ENCODE data around the gene SPPL3. TPM values are rescaled to one million over a fixed set of nuclear protein-coding genes. Genes with fewer than 3 reads are reported as not detected.
"Not testable (repeated sequence)": the region's sequence is repeated elsewhere in the genome, so short reads cannot be mapped to it uniquely, and the experiment has no call there.

The SPPL3 gene
- polyA plus RNA-seq, 3 donors: 9.3 to 20.7 (median 12.9) TPM

DNA sequence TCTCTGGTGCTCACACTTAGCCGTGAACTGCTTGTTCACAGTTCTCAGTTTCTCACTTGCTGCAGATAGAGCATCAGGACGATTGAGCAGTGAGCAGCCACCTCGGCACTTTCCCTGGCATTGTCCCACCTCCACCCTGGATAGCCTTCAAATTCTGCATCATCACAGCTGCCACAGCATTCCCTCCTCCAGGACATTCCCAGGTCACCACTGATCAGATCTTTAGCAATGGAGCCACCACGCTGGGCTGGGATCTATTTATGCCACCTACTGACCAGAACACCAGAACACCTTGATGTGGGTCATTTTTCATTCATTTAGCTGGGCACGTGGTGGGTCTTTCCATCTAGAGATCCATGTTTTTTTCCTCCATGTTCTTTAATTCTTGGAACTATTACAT lies 154.9 kb downstream of the SPPL3 start:
- no peak overlapping the region for H3K27ac ChIP-seq (ENCODE audit: low read depth, low read length)
- WGBS, 3 donors: 75 to 83% (median 81%) methylated on average over 5 of the region's 5 CpGs

DNA sequence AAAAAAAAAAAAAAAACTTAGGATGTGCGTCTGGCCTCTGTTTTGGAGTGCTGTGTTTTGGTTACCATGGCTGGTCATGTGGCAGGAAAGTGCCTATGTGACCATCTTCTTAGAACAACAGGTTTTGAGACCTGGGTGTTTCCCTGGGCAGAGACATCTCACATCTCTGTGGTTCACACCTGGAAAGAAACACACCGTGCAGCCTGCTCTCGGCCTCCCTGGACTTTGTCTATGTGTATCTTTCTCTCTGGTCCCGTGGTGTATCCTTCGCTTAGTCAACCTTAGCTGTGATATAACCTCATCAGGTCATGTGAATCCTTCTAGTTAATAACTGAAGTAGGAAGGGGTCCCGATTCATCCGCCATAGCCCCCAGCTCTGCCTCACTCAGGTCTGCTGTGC lies 155.9 kb downstream of the SPPL3 start:
- no peak overlapping the region for H3K27ac ChIP-seq (ENCODE audit: low read depth, low read length)
- WGBS, 3 donors: 80 to 91% (median 91%) methylated on average over 7 of the region's 7 CpGs

DNA sequence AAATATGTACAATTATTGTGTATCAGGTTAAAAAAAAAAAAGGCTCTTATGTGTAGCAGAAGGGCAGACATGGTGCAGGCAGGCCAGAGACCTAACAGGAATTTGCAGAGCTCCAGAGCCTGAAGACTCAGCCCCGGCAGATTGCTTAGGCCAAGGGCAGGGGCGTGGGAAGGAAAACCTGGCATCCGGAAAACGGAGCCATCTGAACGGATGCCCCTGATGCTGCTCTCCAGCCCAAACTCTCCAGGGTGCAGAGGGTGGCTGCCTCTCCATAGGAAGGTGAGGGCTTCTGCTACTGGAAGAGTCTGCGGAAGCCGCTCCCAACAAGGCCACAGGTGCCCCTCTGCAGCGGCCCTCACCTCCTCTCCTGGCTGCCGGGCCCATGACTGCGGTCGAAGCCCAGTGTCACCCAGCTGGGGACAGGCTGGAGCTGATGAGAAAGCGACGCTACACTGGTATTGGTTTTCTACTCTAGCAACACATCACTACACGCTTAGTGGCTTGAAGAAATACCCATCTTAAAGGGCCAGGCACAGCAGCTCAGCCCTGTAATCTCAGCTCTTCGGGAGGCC lies 159.2 kb downstream of the SPPL3 start:
- 85 to 94% (median 92%) methylated on average over 14 to 15 of the region's 15 CpGs for WGBS, 3 donors
- H3K27ac ChIP-seq (ENCODE audit: low read depth, low read length): no peak overlapping the region

DNA sequence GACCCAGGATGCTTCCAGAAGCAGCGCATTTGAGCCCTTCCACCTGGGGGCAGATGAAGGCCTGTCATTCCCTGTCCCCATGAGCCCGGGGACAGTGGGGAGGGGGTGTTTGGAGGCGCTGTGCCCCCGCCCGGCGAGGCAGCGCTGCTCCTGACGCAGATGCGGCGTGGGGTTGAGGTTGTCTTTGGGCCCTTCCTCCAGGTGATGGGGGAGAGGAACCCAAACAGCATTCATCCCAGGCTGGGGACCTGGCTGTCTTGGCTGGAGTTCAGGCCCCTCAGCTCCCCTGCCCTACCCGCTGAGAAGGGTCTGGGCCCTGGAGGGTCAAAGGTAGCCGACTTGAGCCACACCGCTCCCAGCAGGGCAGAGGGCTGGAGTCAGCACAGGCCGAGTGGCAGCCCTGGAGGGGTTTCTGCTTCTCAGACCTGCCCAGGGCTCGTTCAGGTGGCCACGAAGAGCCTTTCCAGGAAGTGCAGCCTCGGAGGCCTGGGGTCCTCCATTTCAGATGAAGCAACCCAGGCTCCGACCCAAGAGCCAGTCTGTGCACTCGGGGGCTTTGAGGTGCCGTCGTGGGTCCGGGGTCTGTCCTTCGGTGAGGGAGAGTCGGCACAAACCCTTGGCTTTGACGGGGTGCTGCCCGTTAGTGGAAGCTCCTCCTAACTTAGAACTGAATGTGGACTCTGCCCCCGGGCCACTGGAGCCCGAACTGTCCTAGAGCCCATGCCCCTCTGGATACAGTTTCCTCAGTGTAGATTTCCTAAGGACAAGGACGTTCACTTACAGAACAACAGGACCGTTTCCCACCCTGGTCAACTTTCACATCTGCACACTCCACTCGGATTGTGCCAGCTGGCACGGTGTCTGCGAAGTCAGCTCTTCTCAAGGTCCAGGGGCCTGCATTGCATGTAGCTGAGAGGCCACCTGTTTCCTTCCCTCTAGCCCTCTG lies 162.4 kb downstream of the SPPL3 start:
- H3K27ac ChIP-seq (ENCODE audit: low read depth, low read length): no peak overlapping the region
- 59 to 75% (median 71%) methylated on average over 32 to 33 of the region's 33 CpGs for WGBS, 3 donors

DNA sequence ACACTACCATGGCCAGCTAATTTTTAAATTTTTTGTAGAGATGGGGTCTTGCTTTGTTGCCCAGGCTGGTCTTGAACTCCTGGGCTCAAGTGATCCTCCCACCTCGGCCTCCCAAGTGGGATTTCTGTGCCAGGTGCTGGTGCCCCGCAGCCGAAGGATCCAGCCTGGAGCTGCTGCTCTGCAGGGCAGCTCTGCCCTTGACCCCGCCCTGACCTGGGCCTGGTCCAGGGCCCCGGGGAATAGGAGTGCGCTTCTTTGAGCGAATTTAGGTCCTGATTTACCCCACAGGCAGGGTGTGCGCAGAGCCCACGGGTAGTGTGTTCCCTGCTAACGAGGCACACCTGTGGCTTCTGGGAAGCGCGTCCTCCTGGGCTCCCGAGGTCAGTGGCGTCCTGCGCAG lies 163.3 kb downstream of the SPPL3 start:
- WGBS, 3 donors: 92 to 95% (median 94%) methylated on average over 14 to 15 of the region's 15 CpGs
- H3K27ac ChIP-seq (ENCODE audit: low read depth, low read length): no peak overlapping the region

DNA sequence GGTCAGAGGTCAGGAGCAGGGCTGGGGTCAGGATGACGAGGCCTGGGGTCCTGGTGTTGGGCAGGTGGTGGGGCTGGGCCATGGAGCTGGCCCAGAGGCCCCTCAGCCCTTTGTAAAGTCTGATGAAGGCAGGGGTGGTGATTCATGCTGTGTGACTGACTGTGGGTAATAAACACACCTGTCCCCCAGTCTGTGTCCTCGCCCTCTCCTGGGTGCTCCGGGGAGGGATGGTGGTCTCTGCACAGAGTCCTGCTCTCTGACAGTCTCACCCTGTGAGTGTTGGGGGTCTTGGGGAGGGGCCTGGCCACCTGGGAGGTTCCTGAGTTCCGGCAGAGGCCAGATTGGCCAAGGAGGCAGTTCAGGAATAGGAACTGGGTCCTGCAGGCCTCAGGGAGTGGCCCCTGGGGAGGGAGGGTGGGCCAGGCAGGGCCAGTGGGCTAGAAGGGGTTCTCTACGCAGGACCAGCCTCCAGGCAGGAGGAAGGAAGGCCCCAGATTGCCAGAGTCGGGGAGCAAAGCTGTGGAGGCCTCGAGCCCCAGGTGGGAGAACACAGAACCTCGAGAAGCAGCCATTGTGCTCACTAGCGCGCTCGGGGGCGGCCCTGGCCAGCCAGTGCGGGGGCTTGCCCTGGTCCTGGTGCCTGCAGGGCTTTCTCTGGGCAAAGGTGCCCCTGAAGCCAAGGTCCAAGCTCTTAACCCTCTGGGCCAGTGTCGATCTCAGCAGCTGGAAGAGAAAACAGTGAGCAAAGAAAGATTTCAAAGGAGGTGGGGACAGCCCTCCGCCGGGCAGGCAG lies 164.1 kb downstream of the SPPL3 start:
- 84 to 87% (median 85%) methylated on average over 14 to 16 of the region's 16 CpGs for WGBS, 3 donors

DNA sequence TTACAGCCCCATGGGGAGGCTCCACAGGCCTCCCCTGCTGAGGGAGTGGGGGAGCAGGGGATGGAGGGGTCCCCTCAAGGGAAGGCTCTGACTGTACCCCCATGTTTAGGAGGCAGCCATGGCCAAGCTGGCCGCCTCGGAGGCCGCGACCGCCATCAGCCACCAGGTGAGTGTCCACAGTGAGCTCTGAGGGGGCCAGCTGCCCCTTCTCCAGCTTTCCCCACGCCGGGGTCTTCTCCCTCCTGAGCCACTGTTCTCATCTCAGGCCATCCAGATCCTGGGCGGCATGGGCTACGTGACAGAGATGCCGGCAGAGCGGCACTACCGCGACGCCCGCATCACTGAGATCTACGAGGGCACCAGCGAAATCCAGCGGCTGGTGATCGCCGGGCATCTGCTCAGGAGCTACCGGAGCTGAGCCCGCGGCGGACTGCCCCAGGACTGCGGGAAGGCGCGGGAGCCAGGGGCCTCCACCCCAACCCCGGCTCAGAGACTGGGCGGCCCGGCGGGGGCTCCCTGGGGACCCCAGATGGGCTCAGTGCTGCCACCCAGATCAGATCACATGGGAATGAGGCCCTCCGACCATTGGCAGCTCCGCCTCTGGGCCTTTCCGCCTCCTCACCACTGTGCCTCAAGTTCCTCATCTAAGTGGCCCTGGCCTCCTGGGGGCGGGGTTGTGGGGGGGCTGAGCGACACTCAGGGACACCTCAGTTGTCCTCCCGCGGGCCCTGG lies 165.0 kb downstream of the SPPL3 start:
- WGBS, 3 donors: 93 to 96% (median 96%) methylated on average over 35 to 38 of the region's 38 CpGs
- H3K27ac ChIP-seq (ENCODE audit: low read depth, low read length): no peak overlapping the region

More for the DNA sequence above, 164.1 kb downstream of the SPPL3 start:
- no peak overlapping the region for H3K27ac ChIP-seq (ENCODE audit: low read depth, low read length)

DNA sequence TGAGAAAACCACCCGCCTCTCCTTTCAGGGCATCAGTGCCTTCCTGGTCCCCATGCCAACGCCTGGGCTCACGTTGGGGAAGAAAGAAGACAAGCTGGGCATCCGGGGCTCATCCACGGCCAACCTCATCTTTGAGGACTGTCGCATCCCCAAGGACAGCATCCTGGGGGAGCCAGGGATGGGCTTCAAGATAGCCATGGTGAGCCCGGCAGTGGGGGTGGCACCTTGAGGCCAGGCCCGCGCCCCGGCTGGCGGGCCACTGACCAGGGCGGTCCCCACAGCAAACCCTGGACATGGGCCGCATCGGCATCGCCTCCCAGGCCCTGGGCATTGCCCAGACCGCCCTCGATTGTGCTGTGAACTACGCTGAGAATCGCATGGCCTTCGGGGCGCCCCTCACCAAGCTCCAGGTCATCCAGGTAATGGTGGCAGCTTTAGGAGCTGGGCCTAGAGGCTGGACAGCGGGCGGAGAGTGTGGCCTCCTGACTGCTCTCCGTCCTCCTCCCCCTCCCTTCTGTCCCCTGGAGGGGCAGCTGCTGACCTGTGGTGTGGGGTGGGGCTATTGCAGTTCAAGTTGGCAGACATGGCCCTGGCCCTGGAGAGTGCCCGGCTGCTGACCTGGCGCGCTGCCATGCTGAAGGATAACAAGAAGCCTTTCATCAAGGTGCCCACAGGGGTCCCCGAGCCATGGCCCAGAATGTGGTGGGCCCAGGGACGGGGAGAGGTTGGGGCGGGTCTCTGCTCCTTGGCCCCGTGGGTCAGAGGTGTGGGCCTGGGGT lies 165.7 kb downstream of the SPPL3 start:
- no peak overlapping the region for H3K27ac ChIP-seq (ENCODE audit: low read depth, low read length)
- 87 to 94% (median 93%) methylated on average over 29 to 31 of the region's 31 CpGs for WGBS, 3 donors

DNA sequence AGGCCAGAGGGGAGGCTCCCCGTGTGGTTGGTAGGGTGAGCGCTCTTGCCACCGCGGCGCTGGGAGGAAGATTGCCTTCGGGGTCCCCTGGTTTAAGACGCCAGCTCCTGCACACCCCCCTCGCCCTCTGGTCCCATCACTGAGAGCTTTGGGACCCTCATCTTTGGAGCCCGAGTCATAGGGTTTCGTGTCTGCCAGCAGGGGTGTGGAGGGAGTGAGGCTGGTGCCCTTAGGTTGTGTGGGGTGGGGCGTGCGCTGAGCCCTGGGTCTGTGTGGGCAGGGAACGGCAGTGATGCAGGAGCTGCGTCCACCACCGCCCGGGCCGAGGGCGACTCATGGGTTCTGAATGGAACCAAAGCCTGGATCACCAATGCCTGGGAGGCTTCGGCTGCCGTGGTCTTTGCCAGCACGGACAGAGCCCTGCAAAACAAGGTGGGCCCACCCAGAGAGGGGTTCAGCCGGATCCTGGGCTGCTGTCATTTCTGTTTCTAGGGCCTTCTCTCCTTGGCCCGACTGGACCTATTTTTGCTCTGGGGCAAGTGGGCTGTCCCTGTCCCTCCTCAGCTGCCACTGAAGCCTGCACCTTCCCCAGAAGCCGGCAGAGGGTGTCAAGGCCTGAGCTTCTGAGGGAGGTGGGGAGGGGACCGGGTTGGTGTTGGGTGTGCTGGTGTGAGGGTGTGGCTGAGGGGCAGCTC lies 166.5 kb downstream of the SPPL3 start:
- 86 to 91% (median 91%) methylated on average over 22 to 25 of the region's 25 CpGs for whole genome bisulfite sequencing, 3 donors
- H3K27ac ChIP-seq (ENCODE audit: low read depth, low read length): no peak overlapping the region

DNA sequence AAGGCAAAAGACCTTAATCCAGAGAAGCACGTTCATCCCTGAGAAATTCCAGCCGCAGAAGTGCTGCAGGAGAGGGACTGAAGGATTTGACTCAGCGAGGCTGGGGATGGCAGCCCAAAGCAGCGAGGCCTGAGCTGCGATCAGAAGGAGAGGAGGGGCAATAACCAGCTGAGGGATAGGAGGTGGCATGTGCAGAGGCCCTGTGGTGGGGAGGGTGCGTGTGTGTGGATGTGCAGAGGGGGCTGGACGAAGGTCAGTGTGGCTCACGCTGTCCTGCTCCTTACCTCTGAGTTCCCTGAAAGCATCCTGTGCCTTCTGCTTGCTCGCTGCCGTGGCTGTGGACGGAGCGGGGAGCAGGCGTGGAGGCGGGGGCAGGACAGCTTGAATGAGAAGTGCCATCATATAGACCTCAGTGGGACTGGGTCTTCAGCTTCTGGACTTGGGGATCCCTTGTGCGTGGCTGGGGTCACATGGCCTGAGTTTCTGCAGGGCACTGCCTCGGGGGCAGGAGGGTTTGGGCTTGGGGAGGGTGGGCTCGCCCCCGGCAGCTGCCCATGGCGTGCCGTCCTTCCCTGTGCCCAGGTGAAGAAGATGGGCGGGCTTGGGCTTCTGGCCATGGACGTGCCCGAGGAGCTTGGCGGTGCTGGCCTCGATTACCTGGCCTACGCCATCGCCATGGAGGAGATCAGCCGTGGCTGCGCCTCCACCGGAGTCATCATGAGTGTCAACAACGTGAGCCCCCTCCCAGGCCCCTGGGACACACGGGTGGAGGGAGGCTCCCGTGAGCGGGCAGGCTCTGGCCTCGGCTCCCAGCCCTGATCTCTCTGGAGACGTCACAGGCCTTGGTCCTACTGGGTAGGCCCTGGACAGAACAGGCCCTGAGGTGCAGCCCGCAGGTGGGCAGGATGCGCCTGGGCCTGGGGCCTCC lies 167.5 kb downstream of the SPPL3 start:
- H3K27ac ChIP-seq (ENCODE audit: low read depth, low read length): no peak overlapping the region
- whole genome bisulfite sequencing, 3 donors: 92 to 93% (median 92%) methylated on average over 37 to 38 of the region's 38 CpGs

DNA sequence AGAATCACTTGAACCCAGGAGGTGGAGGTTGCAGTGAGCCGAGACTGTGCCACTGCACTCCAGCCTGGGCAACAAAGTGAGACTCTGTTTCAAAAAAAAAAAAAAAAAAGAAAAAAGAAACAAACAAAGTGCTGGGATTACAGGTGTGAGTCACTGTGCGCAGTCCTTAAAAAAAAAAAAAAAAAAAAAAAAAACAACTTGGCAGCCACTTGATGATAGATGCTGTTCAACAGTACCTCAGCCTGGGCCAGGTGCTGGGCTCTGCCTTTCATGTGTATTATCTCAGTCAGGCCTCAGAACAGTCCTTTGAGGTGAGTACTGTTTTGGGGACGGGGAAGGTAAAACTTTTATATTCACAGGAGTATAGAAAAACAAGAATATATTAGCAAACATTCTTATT lies 169.0 kb downstream of the SPPL3 start:
- no peak overlapping the region for H3K27ac ChIP-seq (ENCODE audit: low read depth, low read length)
- WGBS, 3 donors: 93 to 97% (median 96%) methylated on average over 2 to 3 of the region's 3 CpGs

DNA sequence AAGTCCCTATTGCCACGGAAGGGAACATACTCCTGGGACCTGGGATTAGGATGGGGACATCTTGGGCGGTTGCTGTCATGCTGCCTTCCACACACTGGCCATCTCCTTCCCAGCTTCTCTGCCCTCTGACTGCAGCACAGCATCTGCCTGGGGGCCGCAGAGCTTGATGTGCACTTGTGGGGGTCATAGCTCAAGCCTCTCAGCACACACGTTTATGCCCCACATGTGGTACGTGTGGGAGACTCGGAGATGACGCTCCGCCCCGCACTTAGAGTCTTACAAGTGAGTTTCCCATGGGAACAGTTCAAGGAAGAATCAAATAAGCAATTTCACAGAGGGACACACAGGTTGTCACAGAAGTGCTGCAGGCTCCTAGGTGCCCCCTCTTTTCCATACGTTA lies 169.9 kb downstream of the SPPL3 start:
- 84 to 95% (median 91%) methylated on average over 10 of the region's 10 CpGs for WGBS, 3 donors
- H3K27ac ChIP-seq (ENCODE audit: low read depth, low read length): no peak overlapping the region

DNA sequence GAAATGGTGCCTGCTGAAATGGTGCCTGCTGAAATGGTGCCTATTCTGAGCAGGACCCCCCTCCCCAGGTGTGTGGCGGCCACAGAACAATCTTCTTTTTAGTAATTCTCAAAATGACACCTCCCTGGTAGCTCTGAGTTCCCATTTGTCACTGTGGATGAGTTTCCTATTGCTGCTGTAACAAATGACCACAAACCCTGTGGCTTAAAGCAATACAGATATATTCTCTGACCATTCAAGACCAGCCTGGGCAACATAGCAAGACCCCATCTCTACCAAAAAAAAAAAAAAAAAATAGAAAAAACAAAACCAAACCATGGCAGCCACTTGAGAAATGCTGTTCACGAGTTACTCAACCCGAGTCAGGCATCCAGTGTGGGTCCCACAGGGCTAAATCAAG lies 170.6 kb downstream of the SPPL3 start:
- WGBS, 3 donors: 69 to 85% (median 84%) methylated on average over 3 of the region's 3 CpGs
- no peak overlapping the region for H3K27ac ChIP-seq (ENCODE audit: low read depth, low read length)

DNA sequence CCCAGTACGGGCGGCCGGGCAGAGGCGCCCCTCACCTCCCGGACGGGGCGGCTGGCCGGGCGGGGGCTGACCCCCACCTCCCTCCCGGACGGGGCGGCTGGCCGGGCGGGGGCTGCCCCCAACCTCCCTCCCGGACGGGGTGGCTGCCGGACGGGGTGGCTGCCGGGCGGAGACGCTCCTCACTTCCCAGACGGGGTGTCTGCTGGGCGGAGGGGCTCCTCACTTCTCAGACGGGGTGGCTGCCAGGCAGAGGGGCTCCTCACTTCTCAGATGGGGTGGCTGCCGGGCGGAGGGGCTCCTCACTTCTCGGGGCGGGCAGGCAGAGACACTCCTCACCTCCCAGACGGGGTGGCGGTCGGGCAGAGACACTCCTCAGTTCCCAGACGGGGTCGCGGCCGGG lies 172.0 kb downstream of the SPPL3 start:
- not testable (repeated sequence) for H3K27ac ChIP-seq (ENCODE audit: low read depth, low read length)
- WGBS, 3 donors: 97 to 98% (median 98%) methylated on average over 22 to 35 of the region's 35 CpGs

DNA sequence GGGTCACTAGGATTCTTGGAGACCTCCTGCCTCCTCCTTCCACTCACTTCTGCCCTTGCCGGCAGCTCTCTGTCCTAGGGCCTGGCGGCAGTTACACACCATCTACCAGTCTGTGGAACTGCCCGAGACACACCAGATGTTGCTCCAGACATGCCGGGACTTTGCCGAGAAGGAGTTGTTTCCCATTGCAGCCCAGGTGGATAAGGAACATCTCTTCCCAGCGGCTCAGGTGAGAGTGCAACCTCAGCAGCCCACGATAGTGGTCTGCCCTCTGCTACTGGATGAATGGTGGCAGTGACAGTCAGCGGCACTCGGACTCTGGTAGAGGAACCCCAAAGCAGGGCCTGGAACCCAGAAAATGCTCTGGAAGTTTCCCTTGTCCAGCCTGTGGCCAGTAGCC lies 177.2 kb downstream of the SPPL3 start:
- no peak overlapping the region for H3K27ac ChIP-seq (ENCODE audit: low read depth, low read length)
- WGBS, 3 donors: 63 to 93% (median 92%) methylated on average over 9 of the region's 9 CpGs

DNA sequence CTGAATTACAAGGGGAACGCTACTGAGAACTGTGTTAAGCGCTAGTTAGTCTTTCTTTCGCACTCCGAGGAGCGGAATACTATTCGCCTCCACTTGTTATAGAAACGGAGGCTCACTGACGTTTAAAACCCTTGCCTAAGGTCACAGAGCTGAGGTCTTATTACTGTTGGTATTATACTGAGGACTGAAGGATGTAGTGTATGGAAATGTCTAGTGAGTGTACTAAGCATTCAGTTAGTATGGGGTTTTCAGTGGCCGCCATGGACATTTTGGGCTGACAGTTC lies 177.7 kb downstream of the SPPL3 start:
- WGBS, 3 donors: 70 to 87% (median 81%) methylated on average over 9 of the region's 9 CpGs
- H3K27ac ChIP-seq (ENCODE audit: low read depth, low read length): no peak overlapping the region
